Activated CD8-positive, alpha-beta memory T cell treated with anti-CD3 and anti-CD28 coated beads, Interleukin-2, amount 10 ng/mL, durations not matched to agents 7 days and 5 days (primary cell): ENCODE results near the gene OOSP3. TPM values are rescaled to one million over a fixed set of nuclear protein-coding genes. Genes with fewer than 3 reads are reported as not detected.

Source experiments
- ATAC-seq: fragments of 150-1000 bp; cut with Tn5 transposase; one replicate; pipeline ENCODE4 v1.10.0; 2021; ENCODE audit warnings: moderate library complexity
- CTCF ChIA-PET: fragments of 350-600 bp; sonication (Branson Sonifier 250); formaldehyde crosslinking; loops from one replicate; lab custom pipeline; 2021; ENCODE audit warnings: antibody characterized with exemption; lab: Charles Lee
- DNase-seq: peaks from one replicate; pipeline ENCODE4 v3.0.0-alpha.2; 2020
- H3K27ac Mint-ChIP-seq: one replicate; pipeline ENCODE4 v1.8.0; 2021; ENCODE audit warnings: mild to moderate bottlenecking, mixed read lengths
- H3K27me3 Mint-ChIP-seq: one replicate; pipeline ENCODE4 v1.8.0; 2021; ENCODE audit warnings: mixed read lengths
- H3K36me3 Mint-ChIP-seq: one replicate; pipeline ENCODE4 v1.8.0; 2021; ENCODE audit warnings: mild to moderate bottlenecking, mixed read lengths
- H3K4me1 Mint-ChIP-seq: one replicate; pipeline ENCODE4 v1.8.0; 2021; ENCODE audit warnings: mixed read lengths
- H3K4me3 Mint-ChIP-seq: one replicate; pipeline ENCODE4 v1.8.0; 2021; ENCODE audit warnings: mild to moderate bottlenecking, moderate library complexity, mixed read lengths
- H3K9me3 Mint-ChIP-seq: one replicate; pipeline ENCODE4 v1.8.0; 2022; ENCODE audit warnings: low read depth, mixed read lengths
- total RNA-seq, 2 experiments: library from RNA; stranded (reverse); gene quantifications; one replicate each; pipeline ENCODE4 v1.2.3, GENCODE V29; 2021

The OOSP3 gene
- total RNA-seq, 2 experiments from 2014 or later: not detected

GRCh38 chr11:59938718-59939117, 60.1 kb downstream of the OOSP3 start:
- H3K27ac Mint-ChIP-seq: no peak overlapping the region
- H3K4me3 Mint-ChIP-seq: no peak overlapping the region

GRCh38 chr11:59939482-59939881, 60.9 kb downstream of the OOSP3 start:
- ATAC-seq: no peak
- no peak for DNase-seq
- Mint-ChIP-seq H3K27ac (no peak overlapping the region), H3K9me3 (no peaks in the 10 kb centered on the region), H3K27me3 (no peaks in the 10 kb centered on the region), H3K4me3 (no peak overlapping the region), H3K4me1 (no peaks in the 10 kb centered on the region), H3K36me3 (no peaks in the 10 kb centered on the region)
- CTCF ChIA-PET: interaction anchor here (1.1 kb wide), 1 partner anchor 9 kb away, joined by 3 read pairs; no protein-coding TSS in a partner anchor

More at GRCh38 chr11:59938718-59939117, 60.1 kb downstream of the OOSP3 start:
- Mint-ChIP-seq H3K36me3 (no peaks in the 10 kb centered on the region), H3K9me3 (no peaks in the 10 kb centered on the region), H3K27me3 (no peaks in the 10 kb centered on the region), H3K4me1 (no peaks in the 10 kb centered on the region)
- DNase-seq (no peak), ATAC-seq (no peak)
- CTCF ChIA-PET: no interaction called here

- Mint-ChIP-seq H3K27ac (no peak overlapping the region), H3K9me3 (no peaks in the 10 kb centered on the region), H3K4me3 (no peak overlapping the region), H3K27me3 (no peaks in the 10 kb centered on the region), H3K36me3 (no peaks in the 10 kb centered on the region), H3K4me1 (no peaks in the 10 kb centered on the region)
- CTCF ChIA-PET: no interaction called here
- ATAC-seq: no peak
- DNase-seq: no peak
Observed at GRCh38 chr11:59941091-59941490, 62.5 kb downstream of the OOSP3 start.

- Mint-ChIP-seq H3K4me3 (no peak overlapping the region), H3K36me3 (no peaks in the 10 kb centered on the region), H3K4me1 (no peaks in the 10 kb centered on the region), H3K27me3 (no peaks in the 10 kb centered on the region), H3K9me3 (no peaks in the 10 kb centered on the region), H3K27ac (no peak overlapping the region)
- no peak for ATAC-seq
- no peak for DNase-seq
- CTCF ChIA-PET: no interaction called here
Observed at GRCh38 chr11:59943997-59944714, 65.6 kb downstream of the OOSP3 start.

GRCh38 chr11:59944720-59945119, 66.1 kb downstream of the OOSP3 start:
- no peaks in the 10 kb centered on the region for H3K4me1 Mint-ChIP-seq
- no peaks in the 10 kb centered on the region for H3K36me3 Mint-ChIP-seq
- no peaks in the 10 kb centered on the region for H3K9me3 Mint-ChIP-seq
- H3K27ac Mint-ChIP-seq: no peak overlapping the region
- DNase-seq (no peak), ATAC-seq (no peak)
- CTCF ChIA-PET: no interaction called here
- no peak overlapping the region for H3K4me3 Mint-ChIP-seq
- H3K27me3 Mint-ChIP-seq: no peaks in the 10 kb centered on the region

Other genes starting within 250 kb of the OOSP3 start
- 10 to 100 TPM; 56.7 to 62.6 TPM for gene PATL1, start 209.7 kb upstream of the OOSP3 start, total RNA-seq
- gene OR10V1, start 164.9 kb upstream of the OOSP3 start, total RNA-seq: not detected
- 10 to 100 TPM; 76.1 to 82.2 TPM for gene STX3, start 123.4 kb upstream of the OOSP3 start, total RNA-seq
- 100 to 1,000 TPM in 1 of 2 experiments, 10 to 100 TPM in 1; 76.5 to 102 TPM for gene MRPL16, start 68.0 kb upstream of the OOSP3 start, total RNA-seq
- not detected for gene CBLIF, start 33.3 kb upstream of the OOSP3 start, total RNA-seq
- not detected for gene TCN1, start 12.3 kb upstream of the OOSP3 start, total RNA-seq
- gene OOSP1, start 59.6 kb downstream of the OOSP3 start, total RNA-seq: not detected
- gene OOSP4A, start 85.3 kb downstream of the OOSP3 start, total RNA-seq: not detected
- not detected for gene OOSP4B, start 138.4 kb downstream of the OOSP3 start, total RNA-seq
- not detected for gene OOSP2, start 161.6 kb downstream of the OOSP3 start, total RNA-seq
- gene MS4A3, start 177.9 kb downstream of the OOSP3 start, total RNA-seq: not detected
- not detected for gene MS4A2, start 209.9 kb downstream of the OOSP3 start, total RNA-seq